IPS-15b (cell line): Measurements from ENCODE around the gene SLC12A7.
"Not testable (repeated sequence)": the region's sequence is repeated elsewhere in the genome, so short reads cannot be mapped to it uniquely, and the experiment has no call there.

Experiments
- H3K27me3 ChIP-seq: one replicate; pipeline ENCODE4 v1.6.1; 2013; ENCODE audit warnings: low read length; ENCODE audit not compliant: control insufficient read depth, insufficient read depth
- H3K36me3 ChIP-seq: one replicate; pipeline ENCODE4 v1.6.1; 2013; ENCODE audit warnings: low read length; ENCODE audit not compliant: control insufficient read depth, insufficient read depth
- H3K4me1 ChIP-seq: one replicate; pipeline ENCODE4 v1.6.1; 2013; ENCODE audit warnings: mild to moderate bottlenecking, low read length; ENCODE audit not compliant: control insufficient read depth, insufficient read depth
- H3K4me3 ChIP-seq: one replicate; pipeline ENCODE4 v1.5.1; 2013; ENCODE audit warnings: low read depth, low read length
- H3K9ac ChIP-seq: one replicate; pipeline ENCODE4 v1.6.1; 2013; ENCODE audit warnings: low read depth, mild to moderate bottlenecking, low read length
- H3K9me3 ChIP-seq: one replicate; pipeline ENCODE4 v1.6.1; 2013; ENCODE audit warnings: mild to moderate bottlenecking, low read length; ENCODE audit not compliant: control insufficient read depth, insufficient read depth

SLC12A7 gene

DNA sequence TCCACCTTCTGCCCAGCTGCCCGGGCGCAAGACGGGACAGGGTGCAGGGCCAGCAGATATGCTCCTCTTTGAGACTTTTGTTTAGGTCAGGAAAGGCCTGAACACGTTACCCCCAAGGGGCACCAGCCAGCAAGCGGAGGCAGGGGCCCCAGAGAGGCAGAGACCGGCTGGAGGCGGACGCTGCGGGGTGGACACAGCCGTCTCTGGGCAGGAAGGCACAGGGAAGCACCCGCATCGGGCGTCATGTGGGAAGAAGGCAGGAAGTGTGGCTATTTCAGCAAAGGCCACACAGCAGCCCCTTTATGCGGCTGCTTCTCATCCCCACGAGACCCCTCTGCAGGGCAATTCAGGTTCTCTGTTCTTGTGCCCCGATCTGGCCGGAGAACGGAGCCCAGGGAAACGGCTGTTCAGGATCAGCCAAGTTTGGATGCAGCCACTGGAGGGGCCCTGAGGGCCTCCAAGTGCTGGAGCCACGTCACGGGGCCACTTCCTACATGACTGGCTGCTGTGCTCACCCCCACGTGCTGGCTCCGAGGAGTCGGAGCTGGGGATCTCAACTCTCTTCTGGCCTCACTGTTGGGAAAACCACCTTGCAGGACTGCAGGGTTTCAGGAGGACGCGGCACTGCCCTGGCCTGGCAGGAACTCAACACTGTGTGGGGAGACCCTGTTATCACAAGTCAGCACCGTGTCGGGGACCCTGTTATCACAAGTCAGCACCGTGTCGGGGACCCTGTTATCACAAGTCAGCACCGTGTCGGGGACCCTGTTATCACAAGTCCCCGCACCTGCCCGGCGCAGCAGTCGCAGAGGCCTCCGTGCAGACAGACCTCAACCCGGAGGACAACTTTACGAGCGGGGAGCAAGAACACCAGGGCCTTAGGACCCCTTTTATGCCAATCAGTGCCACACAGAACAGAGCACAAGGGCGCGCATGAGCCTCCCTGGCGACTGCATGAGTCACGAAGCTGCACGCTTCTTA lies 44.4 kb downstream of the SLC12A7 start:
- H3K27me3 ChIP-seq, result no peaks in the 10 kb centered on the region
- no peaks in the 10 kb centered on the region for H3K9me3 ChIP-seq
- no peak overlapping the region for H3K4me3 ChIP-seq
- peaks cover 42% of the 10 kb centered on the region for H3K36me3 ChIP-seq
- H3K4me1 ChIP-seq, result no peaks in the 10 kb centered on the region
- no peak overlapping the region for H3K9ac ChIP-seq

DNA sequence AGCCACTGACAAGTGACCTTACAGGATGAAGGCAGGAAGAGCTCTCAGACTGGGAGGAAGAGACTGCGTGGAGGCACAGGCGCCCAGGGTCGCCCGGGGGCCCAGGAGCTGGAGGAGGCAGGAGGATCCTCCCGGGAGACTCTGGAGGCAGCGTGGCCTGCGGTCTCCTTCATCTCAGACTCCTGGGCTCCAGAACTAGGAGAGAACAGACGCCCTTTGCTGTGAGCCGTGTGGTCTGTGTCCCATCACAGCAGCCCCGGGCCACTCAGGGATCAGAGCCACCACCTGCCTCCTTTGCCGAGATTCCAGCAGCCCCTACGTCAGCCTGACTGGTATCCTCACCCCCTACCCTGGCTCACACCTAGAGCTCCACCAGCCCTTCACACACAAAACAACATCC lies 45.2 kb downstream of the SLC12A7 start:
- Histone ChIP-seq H3K9me3 (no peaks in the 10 kb centered on the region), H3K4me1 (no peaks in the 10 kb centered on the region), H3K27me3 (no peaks in the 10 kb centered on the region), H3K9ac (no peak overlapping the region), H3K4me3 (no peak overlapping the region), H3K36me3 (peaks cover 45% of the 10 kb centered on the region)

DNA sequence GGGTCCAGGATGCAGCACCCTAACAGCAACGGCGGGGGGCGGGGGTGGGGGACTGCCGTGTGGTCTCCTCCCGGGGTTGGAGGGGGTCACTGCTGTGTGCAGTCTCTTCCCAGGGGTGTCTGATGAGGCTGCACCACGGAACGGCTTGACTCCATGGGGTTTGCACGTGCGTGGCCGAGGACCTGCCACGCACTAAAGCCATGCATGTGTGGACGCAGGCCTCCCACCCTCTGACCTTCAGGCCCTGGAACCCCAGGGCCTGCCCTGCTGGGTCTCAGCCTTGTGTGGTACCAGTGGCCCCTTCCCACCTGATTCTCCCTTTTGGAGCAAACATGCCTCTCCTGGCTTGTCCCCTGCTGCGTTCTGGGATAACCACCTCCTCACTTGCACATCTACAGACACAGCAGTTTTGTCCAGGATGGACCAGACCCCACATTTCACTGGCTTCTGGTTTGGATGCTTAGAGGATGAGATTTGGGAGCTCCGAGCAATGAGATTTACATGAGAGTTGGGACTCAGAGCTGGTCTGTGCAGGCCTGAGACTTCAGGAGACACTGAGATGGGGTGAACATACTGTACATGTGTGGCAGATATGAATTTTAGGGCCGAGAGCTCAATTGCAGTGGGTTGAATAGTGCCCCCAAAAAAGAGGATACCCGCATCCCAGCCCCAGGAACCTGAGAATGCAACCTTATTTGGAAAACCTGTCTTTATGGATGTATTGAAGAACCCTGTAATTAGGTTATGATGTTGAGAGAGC lies 45.8 kb downstream of the SLC12A7 start:
- H3K9me3 ChIP-seq, result no peaks in the 10 kb centered on the region
- H3K9ac ChIP-seq, result no peak overlapping the region
- no peaks in the 10 kb centered on the region for H3K4me1 ChIP-seq
- H3K36me3 ChIP-seq, result peaks cover 45% of the 10 kb centered on the region
- H3K4me3 ChIP-seq, result no peak overlapping the region
- H3K27me3 ChIP-seq, result no peaks in the 10 kb centered on the region

DNA sequence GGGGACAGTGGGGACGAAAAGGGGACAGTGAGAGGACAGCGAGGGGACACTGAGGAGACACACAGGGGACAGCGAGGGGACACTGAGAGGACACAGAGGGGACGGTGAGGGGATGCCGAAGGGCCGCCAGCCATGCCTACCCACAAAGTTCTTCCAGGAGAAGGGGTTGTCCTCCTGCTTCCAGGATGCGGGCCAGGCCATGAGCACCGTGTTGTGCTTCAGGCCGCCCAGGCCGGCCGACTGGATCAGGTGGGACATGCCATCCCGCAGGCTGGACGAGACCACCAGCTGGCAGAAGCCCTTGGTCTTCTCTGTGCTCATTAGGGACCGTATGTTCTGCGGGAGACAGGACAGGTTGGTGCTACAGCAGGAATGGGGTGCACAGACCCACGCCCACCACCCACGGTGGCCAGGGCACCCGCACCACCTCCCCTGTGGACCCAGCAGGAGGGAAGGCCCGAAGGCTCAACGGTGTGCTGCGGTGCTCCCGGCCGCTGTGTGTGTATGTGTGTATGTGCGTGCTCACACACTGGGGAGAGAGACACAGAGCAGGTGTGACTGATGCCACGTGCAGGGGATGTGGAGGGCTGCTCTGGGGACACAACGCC lies 46.6 kb downstream of the SLC12A7 start:
- H3K36me3 ChIP-seq, result peaks cover 47% of the 10 kb centered on the region
- H3K4me1 ChIP-seq, result no peaks in the 10 kb centered on the region
- H3K27me3 ChIP-seq, result no peaks in the 10 kb centered on the region

DNA sequence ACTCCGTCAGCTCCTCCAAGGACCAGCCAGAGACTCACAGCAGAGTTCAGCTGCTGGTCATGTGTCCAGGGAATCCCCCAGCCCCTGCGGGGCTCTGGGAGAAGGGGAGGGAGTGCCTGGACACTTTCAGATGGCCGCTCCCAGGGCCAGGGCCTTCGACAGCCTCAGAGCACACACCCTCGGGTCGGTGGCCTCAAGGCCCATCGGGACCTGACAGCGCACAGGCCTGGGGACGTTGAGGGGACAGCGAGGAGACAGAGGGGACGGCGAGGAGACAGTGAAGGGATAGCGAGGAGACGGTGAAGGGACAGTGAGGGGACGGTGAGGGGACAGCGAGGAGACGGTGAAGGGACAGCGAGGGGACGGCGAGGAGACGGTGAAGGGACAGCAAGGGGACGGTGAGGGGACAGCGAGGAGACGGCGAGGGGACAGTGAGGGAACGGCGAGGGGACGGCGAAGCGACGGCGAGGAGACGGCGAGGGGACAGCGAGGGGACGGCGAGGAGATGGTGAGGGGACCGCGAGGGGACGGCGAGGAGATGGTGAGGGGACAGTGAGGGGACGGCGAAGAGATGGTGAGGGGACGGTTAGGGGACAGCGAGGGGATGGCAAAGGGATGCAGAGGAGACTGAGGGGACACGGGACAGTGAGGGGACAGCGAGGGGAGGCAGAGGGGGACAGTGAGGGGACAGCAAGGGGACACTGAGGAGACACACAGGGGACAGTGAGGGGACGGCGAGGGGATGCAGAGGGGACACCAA lies 47.3 kb downstream of the SLC12A7 start:
- H3K9me3 ChIP-seq, result no peaks in the 10 kb centered on the region
- no peaks in the 10 kb centered on the region for H3K27me3 ChIP-seq
- no peak overlapping the region for H3K9ac ChIP-seq
- no peaks in the 10 kb centered on the region for H3K4me1 ChIP-seq
- H3K4me3 ChIP-seq, result no peak overlapping the region
- H3K36me3 ChIP-seq, result peaks cover 51% of the 10 kb centered on the region

More for the DNA sequence above, 46.6 kb downstream of the SLC12A7 start:
- Histone ChIP-seq H3K9ac (no peak overlapping the region), H3K4me3 (no peak overlapping the region), H3K9me3 (no peaks in the 10 kb centered on the region)

DNA sequence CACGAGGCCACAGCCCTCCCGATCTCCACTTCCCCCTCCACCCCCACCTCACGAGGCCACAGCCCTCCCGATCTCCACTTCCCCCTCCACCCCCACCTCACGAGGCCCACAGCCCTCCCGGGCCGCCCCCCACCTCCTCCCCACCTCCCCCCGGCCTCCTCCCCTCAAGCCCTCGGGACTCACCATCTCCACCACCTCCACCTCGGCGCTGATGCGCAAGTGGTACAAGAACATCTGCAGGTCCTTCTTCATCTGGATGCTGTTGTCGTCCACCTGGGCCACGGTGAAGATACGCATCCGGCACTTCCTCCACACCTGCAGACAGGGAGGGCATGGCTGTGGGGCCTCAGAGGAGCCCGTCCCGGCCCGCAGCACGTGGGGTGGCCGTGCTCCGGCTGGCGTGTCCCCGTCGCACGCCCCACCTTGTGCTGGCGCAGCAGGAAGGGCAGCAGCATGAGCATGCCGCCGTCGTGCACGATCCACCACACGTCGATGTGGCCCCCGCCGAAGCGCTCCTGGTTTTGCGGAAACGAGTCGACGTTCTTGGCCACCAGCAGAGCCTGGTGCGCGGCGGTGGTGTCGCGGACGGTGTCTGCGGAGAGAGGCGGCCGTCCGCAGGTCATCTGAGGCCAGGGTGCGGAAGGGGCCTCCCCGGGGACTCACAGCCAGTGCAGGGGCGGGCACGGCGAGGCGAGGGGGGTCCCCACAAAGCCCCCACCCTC lies 48.0 kb downstream of the SLC12A7 start:
- Histone ChIP-seq H3K27me3 (no peaks in the 10 kb centered on the region), H3K9ac (no peak overlapping the region), H3K4me1 (no peaks in the 10 kb centered on the region), H3K9me3 (no peaks in the 10 kb centered on the region), H3K36me3 (peaks cover 48% of the 10 kb centered on the region), H3K4me3 (no peak overlapping the region)

DNA sequence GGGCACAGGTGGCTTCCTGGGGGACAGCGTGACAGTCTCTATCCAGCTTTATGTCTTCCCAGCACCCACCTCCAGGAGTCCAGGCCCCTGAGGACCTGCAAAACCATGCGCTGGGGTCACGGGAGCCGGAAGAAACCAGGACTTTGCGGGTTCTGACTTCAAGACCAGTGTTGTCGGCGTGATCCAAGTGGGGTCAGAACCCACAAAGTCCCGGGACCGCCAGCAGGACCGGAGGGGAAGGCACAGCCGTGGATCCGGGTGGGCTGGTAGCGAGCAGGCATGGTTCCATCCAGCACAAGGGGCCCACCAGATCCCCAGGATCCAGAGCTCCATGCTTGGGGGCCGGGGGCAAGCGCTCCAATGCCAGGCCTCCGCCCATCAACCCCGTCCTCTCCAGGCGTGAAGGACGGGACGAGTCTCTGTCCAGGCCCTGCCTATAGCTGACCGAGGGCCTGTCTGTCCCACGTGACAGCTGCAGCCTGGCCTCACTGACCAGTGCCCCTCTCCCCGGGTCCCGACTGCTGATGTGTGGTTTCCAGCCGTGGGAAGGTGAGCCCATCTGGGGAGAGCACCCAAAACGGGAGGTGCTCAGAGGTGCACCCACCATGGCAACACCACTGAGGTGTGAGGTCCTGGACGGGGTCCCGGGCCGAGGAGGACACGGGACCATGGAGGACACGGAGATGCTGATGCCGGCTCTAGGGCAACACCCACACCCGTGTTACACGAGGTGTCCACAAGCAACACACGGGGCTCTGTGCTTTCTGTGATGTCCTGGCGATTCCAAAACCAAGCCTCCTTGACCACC lies 48.9 kb downstream of the SLC12A7 start:
- Histone ChIP-seq H3K4me1 (no peaks in the 10 kb centered on the region), H3K27me3 (no peaks in the 10 kb centered on the region), H3K36me3 (peaks cover 50% of the 10 kb centered on the region), H3K9me3 (no peaks in the 10 kb centered on the region), H3K4me3 (no peak overlapping the region), H3K9ac (no peak overlapping the region)

DNA sequence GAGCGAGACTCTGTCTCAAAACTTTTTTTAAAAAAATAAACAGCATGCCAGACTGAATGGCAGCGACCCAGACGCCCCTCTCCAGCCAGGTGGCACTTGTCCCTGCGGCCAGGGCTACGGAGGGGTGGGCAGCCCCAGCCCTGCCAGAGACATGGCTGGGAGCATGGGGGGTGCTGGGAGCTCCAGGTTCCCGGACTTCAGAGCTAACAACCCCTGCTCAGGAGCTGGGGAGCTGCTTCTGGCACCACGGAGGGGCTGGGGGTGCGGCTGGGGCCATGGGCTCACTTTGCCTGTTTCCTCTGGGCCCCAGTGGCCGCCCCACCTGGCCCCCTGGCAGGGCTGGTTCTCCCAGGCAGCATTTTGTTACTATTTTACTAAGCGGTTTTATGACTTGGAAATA lies 49.9 kb downstream of the SLC12A7 start:
- Histone ChIP-seq H3K36me3 (peaks cover 54% of the 10 kb centered on the region), H3K4me1 (no peaks in the 10 kb centered on the region), H3K27me3 (no peaks in the 10 kb centered on the region), H3K4me3 (no peak overlapping the region), H3K9ac (no peak overlapping the region), H3K9me3 (no peaks in the 10 kb centered on the region)

DNA sequence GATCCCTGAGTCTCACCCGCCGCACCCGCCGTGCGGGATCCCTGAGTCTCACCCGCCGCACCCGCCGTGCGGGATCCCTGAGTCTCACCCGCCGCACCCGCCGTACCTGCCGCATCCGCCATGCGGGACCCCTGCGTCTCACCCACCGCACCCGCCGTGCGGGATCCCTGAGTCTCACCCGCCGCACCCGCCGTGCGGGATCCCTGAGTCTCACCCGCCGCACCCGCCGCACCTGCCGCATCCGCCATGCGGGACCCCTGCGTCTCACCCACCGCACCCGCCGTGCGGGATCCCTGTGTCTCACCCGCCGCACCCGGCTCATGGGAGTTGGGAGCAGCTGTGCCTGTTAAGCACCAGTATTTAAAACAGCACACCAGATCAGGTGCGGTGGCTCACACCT lies 50.6 kb downstream of the SLC12A7 start:
- peaks cover 53% of the 10 kb centered on the region for H3K36me3 ChIP-seq
- not testable (repeated sequence) for H3K4me3 ChIP-seq, H3K9me3 ChIP-seq

DNA sequence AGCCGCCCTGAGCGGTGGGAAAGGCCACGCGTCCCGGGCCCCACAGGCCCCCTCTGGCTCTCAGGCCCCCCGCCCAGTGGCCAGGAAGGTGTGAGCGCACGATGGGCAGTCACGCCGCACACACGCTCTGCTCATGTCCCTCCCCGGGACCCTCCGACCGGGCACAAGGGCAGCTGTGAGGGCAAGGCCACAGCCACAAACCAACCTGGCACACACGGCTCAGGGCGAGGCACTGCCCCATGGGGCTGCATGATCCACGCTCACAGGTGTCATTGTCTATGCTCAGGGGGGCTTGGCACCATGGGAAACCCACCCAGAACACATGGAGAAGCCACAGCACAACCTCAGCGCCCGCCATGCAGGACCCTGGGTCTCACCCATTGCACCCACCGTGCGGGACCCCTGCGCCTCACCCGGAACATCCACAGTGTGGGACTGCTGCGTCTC lies 51.3 kb downstream of the SLC12A7 start:
- Histone ChIP-seq H3K9ac (no peak overlapping the region), H3K9me3 (no peaks in the 10 kb centered on the region), H3K27me3 (no peaks in the 10 kb centered on the region), H3K4me1 (no peaks in the 10 kb centered on the region), H3K4me3 (no peak overlapping the region), H3K36me3 (peaks cover 54% of the 10 kb centered on the region)

More for the DNA sequence above, 50.6 kb downstream of the SLC12A7 start:
- H3K9ac ChIP-seq, H3K27me3 ChIP-seq, H3K4me1 ChIP-seq: not testable (repeated sequence)
